Natural killer cell (primary cell): ENCODE data around the gene TAB2. TPM values are rescaled to one million over a fixed set of nuclear protein-coding genes. Genes with fewer than 3 reads are reported as not detected.

Experiments used
- ATAC-seq, 3 donors: fragments of 150-1000 bp in 2 of 3; fragments of 200-7000 bp in 1 of 3; cut with Tn5 transposase; 1 replicate in 1 of 3; 2 replicates in 2 of 3; pipeline ENCODE4 v1.10.0; 2021; ENCODE audit warnings: mild to moderate bottlenecking in 2 of 3, moderate library complexity in 2 of 3
- DNase-seq, 2 donors: peaks; one replicate each; pipeline versions ENCODE4 v3.0.0 to v3.0.0-alpha.2; 2013 to 2021; ENCODE audit warnings: mixed read lengths in 1 of 2
- H3K27ac ChIP-seq: one replicate; pipeline ENCODE4 v1.5.1; 2013; ENCODE audit warnings: mild to moderate bottlenecking, low read length
- H3K27me3 ChIP-seq: one replicate; pipeline ENCODE4 v1.6.1; 2013; ENCODE audit warnings: low read length; ENCODE audit not compliant: control insufficient read depth, insufficient read depth
- H3K36me3 ChIP-seq: one replicate; pipeline ENCODE4 v1.6.1; 2013; ENCODE audit warnings: low read length; ENCODE audit not compliant: control insufficient read depth, insufficient read depth
- H3K4me1 ChIP-seq: one replicate; pipeline ENCODE4 v1.6.1; 2013; ENCODE audit warnings: low read length; ENCODE audit not compliant: control insufficient read depth, insufficient read depth
- H3K4me3 ChIP-seq: one replicate; pipeline ENCODE4 v1.5.1; 2013; ENCODE audit warnings: low read length
- H3K9me3 ChIP-seq: one replicate; pipeline ENCODE4 v1.6.1; 2013; ENCODE audit warnings: low read length; ENCODE audit not compliant: control insufficient read depth, insufficient read depth
- H3K27ac Mint-ChIP-seq, 2 donors: one replicate each; pipeline ENCODE4 v1.8.0; 2022; ENCODE audit warnings: mild to moderate bottlenecking in 2 of 2, mixed read lengths in 2 of 2, moderate library complexity in 1 of 2
- H3K27me3 Mint-ChIP-seq, 2 donors: one replicate each; pipeline ENCODE4 v1.8.0; 2022; ENCODE audit warnings: low read depth in 2 of 2, mixed read lengths in 2 of 2
- H3K36me3 Mint-ChIP-seq: one replicate; pipeline ENCODE4 v1.8.0; 2022; ENCODE audit warnings: mixed read lengths
- H3K4me1 Mint-ChIP-seq, 2 donors: one replicate each; pipeline ENCODE4 v1.8.0; 2022; ENCODE audit warnings: mixed read lengths in 2 of 2
- H3K4me3 Mint-ChIP-seq: one replicate; pipeline ENCODE4 v1.8.0; 2022; ENCODE audit warnings: mild to moderate bottlenecking, moderate library complexity, mixed read lengths
- H3K9me3 Mint-ChIP-seq, 2 donors: one replicate each; pipeline ENCODE4 v1.8.0; 2022; ENCODE audit warnings: mixed read lengths in 2 of 2
- CTCF ChIP-seq: fragments of 200-600 bp; IDR thresholded peaks from one replicate; pipeline ENCODE4 v1.8.0; 2022; ENCODE audit warnings: antibody characterized with exemption
- WGBS: methylation state at CpG from one replicate; pipeline ENCODE4 v1.1.7; 2013; ENCODE audit warnings: missing lambda C conversion rate; ENCODE audit not compliant: insufficient coverage; 5-methylcytosine and 5-hydroxymethylcytosine counted together
- intact Hi-C: fragments of 100-400 bp; cut with micrococcal nuclease; formaldehyde crosslinking; loops from one replicate; pipeline ENCODE4 v1.14.2; 2022
- total RNA-seq, 4 donors: library from RNA; stranded (reverse); fragments of 120-200 nt in 1 of 4; gene quantifications; one replicate each; pipeline versions ENCODE4 v1.2.3 to v1.2.4, GENCODE V29; 2013 to 2022

Gene TAB2
- total RNA-seq, 3 donors from 2014 or later (not counting 1 experiment from before 2014, with no cell fraction given): 65.7 to 74.9 (median 68.9) TPM

- TF ChIP-seq CTCF: no peak
- H3K4me3 ChIP-seq: no peak overlapping the region
- 100% methylated on average over 2 of the region's 2 CpGs for WGBS
Measured at GRCh38 chr6:149364557-149364956, 47.0 kb downstream of the TAB2 start.

GRCh38 chr6:149365197-149365596 is 47.7 kb downstream of the TAB2 start:
- intact Hi-C loops: loop anchor here (5.0 kb wide), 1 partner anchor 48 kb away; the partner anchor contains the start of gene TAB2
- Mint-ChIP-seq H3K9me3 (no peaks in the 10 kb centered on the region), H3K4me1 (peaks cover 32 to 36% of the 10 kb centered on the region in 2 donors), H3K4me3 (no peak overlapping the region), H3K27ac (no peak overlapping the region), H3K27me3 (no peaks in the 10 kb centered on the region), H3K36me3 (no peaks in the 10 kb centered on the region)
- H3K27me3 ChIP-seq: no peaks in the 10 kb centered on the region
- H3K27ac ChIP-seq: no peak overlapping the region
- DNase-seq (peak in 1 of 2 donors; percentile 21), ATAC-seq (no peak)
- no peak for TF ChIP-seq CTCF
- peaks cover 3% of the 10 kb centered on the region for H3K36me3 ChIP-seq
- no peaks in the 10 kb centered on the region for H3K4me1 ChIP-seq
- no peak overlapping the region for H3K4me3 ChIP-seq
- no peaks in the 10 kb centered on the region for H3K9me3 ChIP-seq

More at GRCh38 chr6:149364557-149364956, 47.0 kb downstream of the TAB2 start:
- H3K27me3 Mint-ChIP-seq: no peaks in the 10 kb centered on the region
- Histone ChIP-seq H3K9me3 (no peaks in the 10 kb centered on the region), H3K4me1 (no peaks in the 10 kb centered on the region), H3K27ac (no peak overlapping the region), H3K27me3 (no peaks in the 10 kb centered on the region), H3K36me3 (no peaks in the 10 kb centered on the region)
- DNase-seq: no peak
- H3K36me3 Mint-ChIP-seq: no peaks in the 10 kb centered on the region
- H3K9me3 Mint-ChIP-seq: no peaks in the 10 kb centered on the region
- ATAC-seq: no peak
- no peak overlapping the region for H3K4me3 Mint-ChIP-seq
- intact Hi-C loops: no loop called here
- no peak overlapping the region for H3K27ac Mint-ChIP-seq
- H3K4me1 Mint-ChIP-seq: peaks cover 35 to 38% of the 10 kb centered on the region in 2 donors

GRCh38 chr6:149366267-149366921 is 48.9 kb downstream of the TAB2 start:
- H3K4me3 Mint-ChIP-seq: no peak overlapping the region
- no peak for TF ChIP-seq CTCF
- peak in 2 of 3 donors; percentile 42 to 63 for ATAC-seq

More at GRCh38 chr6:149366267-149366921, 48.9 kb downstream of the TAB2 start:
- H3K27ac ChIP-seq: peak overlapping the region; percentile 17
- H3K4me1 ChIP-seq: no peaks in the 10 kb centered on the region
- H3K36me3 ChIP-seq: peaks cover 6% of the 10 kb centered on the region
- H3K9me3 ChIP-seq: no peaks in the 10 kb centered on the region
- no peak overlapping the region for H3K27ac Mint-ChIP-seq
- intact Hi-C loops: loop anchor here (5.0 kb wide), 1 partner anchor 49 kb away; the partner anchor contains the start of gene TAB2
- no peaks in the 10 kb centered on the region for H3K27me3 ChIP-seq
- no peak overlapping the region for H3K4me3 ChIP-seq
- peaks cover 30% of the 10 kb centered on the region in 2 donors for H3K4me1 Mint-ChIP-seq
- 30% methylated on average over 2 of the region's 4 CpGs for WGBS
- no peaks in the 10 kb centered on the region for H3K27me3 Mint-ChIP-seq
- DNase-seq: peak in 1 of 2 donors; percentile 61
- no peaks in the 10 kb centered on the region for H3K36me3 Mint-ChIP-seq
- no peaks in the 10 kb centered on the region for H3K9me3 Mint-ChIP-seq
